Large intestine (tissue), 3 donors: Measurements from ENCODE around the gene CCDC85C. TPM values are rescaled to one million over a fixed set of nuclear protein-coding genes. Genes with fewer than 3 reads are reported as not detected.

ENCODE experiments used
- DNase-seq, 2 donors: peaks; one replicate each; pipeline versions ENCODE4 v3.0.0 to v3.0.0-alpha.2; 2013
- H3K27ac ChIP-seq: one replicate; pipeline ENCODE4 v1.5.1; 2013; ENCODE audit warnings: low read length
- H3K27me3 ChIP-seq: 2 replicates; pipeline ENCODE4 v1.6.1; 2013; ENCODE audit warnings: low read length; ENCODE audit not compliant: control insufficient read depth, insufficient read depth
- H3K36me3 ChIP-seq: 2 replicates; pipeline ENCODE4 v1.6.1; 2013; ENCODE audit warnings: low read length; ENCODE audit not compliant: control insufficient read depth, insufficient read depth
- H3K4me1 ChIP-seq: one replicate; pipeline ENCODE4 v1.6.1; 2013; ENCODE audit warnings: low read length; ENCODE audit not compliant: control insufficient read depth, insufficient read depth
- H3K4me3 ChIP-seq: one replicate; pipeline ENCODE4 v1.5.1; 2013; ENCODE audit warnings: low read length
- H3K9me3 ChIP-seq: one replicate; pipeline ENCODE4 v1.6.1; 2013; ENCODE audit warnings: mild to moderate bottlenecking, low read depth, low read length, moderate library complexity; ENCODE audit not compliant: control insufficient read depth
- WGBS: methylation state at CpG from one replicate; pipeline ENCODE4 v1.1.5; 2013; ENCODE audit warnings: low lambda C conversion rate; ENCODE audit not compliant: insufficient coverage; 5-methylcytosine and 5-hydroxymethylcytosine counted together
- polyA plus RNA-seq: library from polyadenylated mRNA; unstranded; fragments of 120-200 nt; gene quantifications from one replicate; pipeline ENCODE4 v1.2.1, GENCODE V29; 2013

The CCDC85C gene
- polyA plus RNA-seq, 1 donor, result 28.5 TPM

- no peak overlapping the region for H3K27ac ChIP-seq
- DNase-seq, result no peak
- no peak overlapping the region for H3K4me3 ChIP-seq
- H3K36me3 ChIP-seq, result no peaks in the 10 kb centered on the region
- no CpG with 5 or more reads among the region's 4 CpGs for WGBS
- no peaks in the 10 kb centered on the region for H3K27me3 ChIP-seq
- H3K9me3 ChIP-seq, result no peaks in the 10 kb centered on the region
- peaks cover 11% of the 10 kb centered on the region for H3K4me1 ChIP-seq
Observed at GRCh38 chr14:99472937-99473336, 131.1 kb downstream of the CCDC85C start.

- Histone ChIP-seq H3K4me1 (peaks cover 18% of the 10 kb centered on the region), H3K4me3 (no peak overlapping the region), H3K36me3 (no peaks in the 10 kb centered on the region), H3K9me3 (no peaks in the 10 kb centered on the region), H3K27ac (no peak overlapping the region), H3K27me3 (no peaks in the 10 kb centered on the region)
- no CpG with 5 or more reads among the region's 7 CpGs for WGBS
- DNase-seq, result no peak
Observed at GRCh38 chr14:99471731-99472130, 132.3 kb downstream of the CCDC85C start.

DNA sequence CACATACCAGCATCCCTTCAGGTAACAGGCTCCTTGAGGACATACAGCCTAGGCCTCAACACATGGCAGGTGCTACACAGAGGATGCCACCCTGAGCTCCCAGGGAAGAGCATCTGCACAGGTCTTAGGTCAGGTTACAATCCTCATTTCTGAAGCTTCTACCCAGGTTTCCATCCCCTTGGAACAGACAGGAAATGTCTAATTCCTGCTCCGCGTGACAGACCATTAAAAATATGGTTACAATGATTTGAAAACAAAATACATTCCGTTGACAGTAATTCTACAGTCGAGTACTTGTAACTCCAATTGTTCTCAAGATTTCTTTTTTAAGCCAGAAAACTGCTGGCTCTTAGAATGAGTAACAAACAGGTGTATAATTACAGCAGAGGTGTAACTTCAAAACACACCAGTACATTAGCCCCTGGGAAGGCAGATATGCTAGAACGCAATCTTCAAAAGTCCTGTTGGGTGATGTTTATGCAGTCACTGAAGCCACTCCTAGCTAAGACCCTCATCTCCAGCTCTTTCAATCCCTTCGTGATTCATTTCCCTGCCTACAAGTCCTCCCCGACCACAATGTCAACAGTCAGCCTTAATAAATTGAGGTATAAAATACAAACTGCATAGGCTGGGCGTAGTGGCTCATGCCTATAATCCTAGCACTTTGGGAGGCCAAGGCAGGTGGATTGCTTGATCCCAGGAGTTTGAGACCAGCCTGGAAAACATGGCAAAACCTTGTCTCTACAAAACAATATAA is 135.0 kb downstream of the CCDC85C start:
- Histone ChIP-seq H3K4me3 (no peak overlapping the region), H3K9me3 (no peaks in the 10 kb centered on the region), H3K27me3 (no peaks in the 10 kb centered on the region), H3K36me3 (peaks cover 16% of the 10 kb centered on the region), H3K4me1 (peaks cover 31% of the 10 kb centered on the region), H3K27ac (peak overlapping the region; percentile 29)
- no CpG with 5 or more reads among the region's 8 CpGs for WGBS
- no peak for DNase-seq

DNA sequence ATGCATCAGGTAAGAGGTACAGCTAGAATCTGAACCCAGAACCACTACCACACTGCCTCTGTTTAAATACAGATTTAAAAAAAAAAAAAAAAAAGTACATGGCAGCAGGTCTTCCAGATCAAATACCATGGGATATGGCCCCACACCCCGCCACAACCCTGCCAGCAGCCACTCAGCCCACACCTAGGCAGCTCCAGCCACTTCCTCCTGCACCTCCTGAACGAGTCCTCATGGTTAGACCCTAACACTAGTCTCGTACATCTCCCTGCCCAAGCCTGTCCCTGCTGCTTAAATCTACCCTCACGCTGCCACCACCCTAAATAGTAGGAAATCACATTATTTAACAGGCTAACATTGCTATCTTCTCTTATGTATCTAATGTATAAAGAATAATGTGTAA is 135.9 kb downstream of the CCDC85C start:
- Histone ChIP-seq H3K27ac (no peak overlapping the region), H3K4me3 (no peak overlapping the region), H3K9me3 (no peaks in the 10 kb centered on the region), H3K36me3 (peaks cover 22% of the 10 kb centered on the region), H3K27me3 (no peaks in the 10 kb centered on the region), H3K4me1 (peaks cover 31% of the 10 kb centered on the region)
- DNase-seq, result no peak
- WGBS, result no CpG with 5 or more reads among the region's 4 CpGs

- Histone ChIP-seq H3K4me1 (peaks cover 31% of the 10 kb centered on the region), H3K36me3 (peaks cover 26% of the 10 kb centered on the region), H3K4me3 (no peak overlapping the region), H3K27me3 (no peaks in the 10 kb centered on the region), H3K9me3 (no peaks in the 10 kb centered on the region), H3K27ac (no peak overlapping the region)
- WGBS, result no CpG with 5 or more reads among the region's 9 CpGs
- no peak for DNase-seq
Observed at GRCh38 chr14:99467336-99468078, 136.5 kb downstream of the CCDC85C start.

GRCh38 chr14:99466758-99467157 is 137.2 kb downstream of the CCDC85C start:
- H3K9me3 ChIP-seq, result no peaks in the 10 kb centered on the region
- 40% methylated on average over 1 of the region's 3 CpGs for WGBS
- no peak overlapping the region for H3K4me3 ChIP-seq
- H3K27ac ChIP-seq, result peak overlapping the region; percentile 30
- H3K36me3 ChIP-seq, result peaks cover 34% of the 10 kb centered on the region
- H3K4me1 ChIP-seq, result peaks cover 31% of the 10 kb centered on the region
- no peaks in the 10 kb centered on the region for H3K27me3 ChIP-seq
- peak; percentile 33 to 69 for DNase-seq

GRCh38 chr14:99465288-99465687 is 138.7 kb downstream of the CCDC85C start:
- Histone ChIP-seq H3K9me3 (no peaks in the 10 kb centered on the region), H3K4me3 (no peak overlapping the region), H3K4me1 (peaks cover 31% of the 10 kb centered on the region), H3K27me3 (no peaks in the 10 kb centered on the region), H3K27ac (no peak overlapping the region), H3K36me3 (peaks cover 47% of the 10 kb centered on the region)
- no CpG with 5 or more reads among the region's 9 CpGs for WGBS
- no peak for DNase-seq

- WGBS, result 90% methylated on average over 2 of the region's 4 CpGs
- no peak overlapping the region for H3K27ac ChIP-seq
- H3K4me3 ChIP-seq, result no peak overlapping the region
- no peak for DNase-seq
- peaks cover 51% of the 10 kb centered on the region for H3K36me3 ChIP-seq
- no peaks in the 10 kb centered on the region for H3K27me3 ChIP-seq
- H3K9me3 ChIP-seq, result no peaks in the 10 kb centered on the region
- H3K4me1 ChIP-seq, result peaks cover 30% of the 10 kb centered on the region
Observed at GRCh38 chr14:99463974-99464373, 140.0 kb downstream of the CCDC85C start.

DNA sequence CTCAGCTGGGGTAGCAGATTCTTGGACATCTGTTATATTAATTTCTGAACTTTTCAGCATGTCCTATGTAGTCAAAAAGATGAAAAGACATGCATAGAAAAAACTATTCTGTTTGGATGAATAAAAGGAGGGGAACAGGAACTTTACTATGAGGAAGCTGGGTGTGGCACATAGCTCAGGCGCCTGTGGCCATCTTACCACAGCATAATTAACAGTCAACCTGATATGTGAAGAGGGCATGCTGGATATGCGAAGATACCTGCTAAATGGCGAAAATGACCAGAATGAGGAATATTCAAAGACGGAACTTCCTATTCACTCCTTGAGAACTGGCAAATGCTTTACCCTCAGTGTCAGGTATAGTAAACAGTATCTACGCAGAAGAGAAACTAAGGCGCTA is 141.8 kb downstream of the CCDC85C start:
- no peak overlapping the region for H3K4me3 ChIP-seq
- no peaks in the 10 kb centered on the region for H3K9me3 ChIP-seq
- peaks cover 63% of the 10 kb centered on the region for H3K36me3 ChIP-seq
- no peak for DNase-seq
- no peaks in the 10 kb centered on the region for H3K27me3 ChIP-seq
- no CpG with 5 or more reads among the region's 6 CpGs for WGBS
- H3K27ac ChIP-seq, result no peak overlapping the region
- H3K4me1 ChIP-seq, result peaks cover 14% of the 10 kb centered on the region

DNA sequence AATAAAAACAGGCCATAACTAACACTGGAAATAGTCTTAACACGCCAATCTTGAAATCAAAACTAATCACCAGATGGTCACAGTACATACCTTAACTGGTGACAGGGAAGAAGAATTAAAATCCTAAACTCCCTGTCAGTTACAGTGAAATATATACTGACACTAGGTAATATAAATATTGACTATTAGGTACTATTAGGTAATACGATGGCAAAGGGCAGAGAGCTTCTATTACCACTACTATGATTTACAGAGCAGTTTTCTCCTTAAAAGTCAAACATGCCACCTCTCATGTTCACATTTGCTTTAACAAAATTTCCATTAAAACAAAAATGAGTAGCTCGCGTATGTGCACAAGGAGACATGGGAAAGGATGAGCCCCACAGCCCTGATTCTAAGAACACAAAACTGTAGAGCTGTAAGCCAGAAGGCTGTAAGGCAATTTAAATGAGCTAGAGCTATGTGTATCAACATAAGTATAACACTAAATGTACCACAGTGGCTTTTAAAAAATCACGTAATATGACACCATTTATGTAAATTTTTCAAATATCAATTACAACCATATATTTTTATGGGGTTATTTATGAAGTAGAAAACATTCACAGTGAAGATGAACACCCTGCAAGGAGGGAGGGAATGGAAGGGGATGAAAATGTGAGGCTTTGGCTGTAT is 142.5 kb downstream of the CCDC85C start:
- H3K9me3 ChIP-seq, result no peaks in the 10 kb centered on the region
- peaks cover 70% of the 10 kb centered on the region for H3K36me3 ChIP-seq
- H3K27ac ChIP-seq, result no peak overlapping the region
- WGBS, result 89% methylated on average over 3 of the region's 5 CpGs
- no peak overlapping the region for H3K4me3 ChIP-seq
- H3K27me3 ChIP-seq, result no peaks in the 10 kb centered on the region
- DNase-seq, result no peak
- H3K4me1 ChIP-seq, result peaks cover 13% of the 10 kb centered on the region
